HEK293 (cell line): ENCODE data around the gene LAMA2.

Experiments used
- CTCF ChIA-PET: fragments of 350-600 bp; formaldehyde crosslinking; extraction: SDS; loops from one replicate; lab custom pipeline; 2021; ENCODE audit warnings: antibody characterized with exemption; lab: Yijun Ruan, JAX
- POLR2A ChIA-PET: fragments of 300-600 bp; formaldehyde crosslinking; extraction: SDS; loops from one replicate; lab custom pipeline; 2020; ENCODE audit warnings: antibody characterized with exemption, inconsistent platforms; lab: Yijun Ruan, JAX
- H3K27ac ChIP-seq: fragments of 200-500 bp; sonication (Bioruptor generic); 2 replicates; pipeline ENCODE4 v1.5.1; 2014; ENCODE audit warnings: low read depth, low read length, control low read depth, inconsistent platforms; ENCODE audit errors: extremely low read depth
- H3K36me3 ChIP-seq, 2 experiments: fragments of 200-500 bp in 1 of 2; sonication (Bioruptor generic) in 1 of 2; 1 replicate in 1 of 2; 2 replicates in 1 of 2; pipeline ENCODE4 v1.5.1; 2014 to 2017; ENCODE audit warnings: inconsistent platforms in 2 of 2, low read length in 2 of 2; ENCODE audit not compliant: control insufficient read depth in 2 of 2, insufficient read depth in 1 of 2
- H3K4me1 ChIP-seq: fragments of 200-500 bp; sonication (Bioruptor generic); 2 replicates; pipeline ENCODE4 v1.5.1; 2014; ENCODE audit warnings: mild to moderate bottlenecking, low read length, inconsistent platforms; ENCODE audit not compliant: control insufficient read depth, insufficient read depth
- H3K4me3 ChIP-seq: 2 replicates; pipeline ENCODE4 v1.5.1; 2011; ENCODE audit warnings: low read depth, mild to moderate bottlenecking, control low read depth, low read length, moderate library complexity
- H3K9me3 ChIP-seq: fragments of 200-500 bp; sonication (Bioruptor generic); 2 replicates; pipeline ENCODE4 v1.5.1; 2014; ENCODE audit warnings: low read depth, low read length, inconsistent platforms; ENCODE audit not compliant: control insufficient read depth, insufficient read depth
- CTCF ChIP-seq: fragments of 450-650 bp; formaldehyde crosslinking; IDR thresholded peaks from 2 replicates; pipeline ENCODE4 v1.5.1; 2016; ENCODE audit warnings: missing biosample characterization, missing genetic modification characterization
- EGR2 ChIP-seq: fragments of 450-650 bp; formaldehyde crosslinking; IDR thresholded peaks from 2 replicates; pipeline ENCODE4 v1.5.1; 2016; ENCODE audit warnings: low read depth, missing biosample characterization, missing genetic modification characterization
- GLIS2 ChIP-seq: fragments of 450-650 bp; formaldehyde crosslinking; IDR thresholded peaks from 2 replicates; pipeline ENCODE4 v1.5.1; 2016; ENCODE audit warnings: missing biosample characterization, missing genetic modification characterization
- OVOL3 ChIP-seq: fragments of 450-650 bp; formaldehyde crosslinking; IDR thresholded peaks from 2 replicates; pipeline ENCODE4 v1.5.1; 2016; ENCODE audit warnings: missing biosample characterization, missing genetic modification characterization
- ZBTB10 ChIP-seq: fragments of 450-650 bp; formaldehyde crosslinking; IDR thresholded peaks from 2 replicates; pipeline ENCODE4 v1.5.1; 2016; ENCODE audit warnings: missing biosample characterization, missing genetic modification characterization
- ZBTB17 ChIP-seq: fragments of 450-650 bp; formaldehyde crosslinking; IDR thresholded peaks from 2 replicates; pipeline ENCODE4 v1.5.1; 2016; ENCODE audit warnings: missing biosample characterization, missing genetic modification characterization
- ZBTB49 ChIP-seq: fragments of 450-650 bp; formaldehyde crosslinking; IDR thresholded peaks from 2 replicates; pipeline ENCODE4 v1.5.1; 2016; ENCODE audit warnings: missing biosample characterization, missing genetic modification characterization, low read depth
- ZNF2 ChIP-seq: fragments of 450-650 bp; formaldehyde crosslinking; IDR thresholded peaks from 2 replicates; pipeline ENCODE4 v1.5.1; 2016; ENCODE audit warnings: missing biosample characterization, missing genetic modification characterization
- ZNF302 ChIP-seq: fragments of 450-650 bp; formaldehyde crosslinking; IDR thresholded peaks from 2 replicates; pipeline ENCODE4 v1.5.1; 2016; ENCODE audit warnings: missing biosample characterization, missing genetic modification characterization, low read depth
- ZNF398 ChIP-seq: fragments of 450-650 bp; formaldehyde crosslinking; IDR thresholded peaks from 2 replicates; pipeline ENCODE4 v1.5.1; 2017; ENCODE audit warnings: missing biosample characterization, missing genetic modification characterization
- ZNF404 ChIP-seq: fragments of 450-650 bp; formaldehyde crosslinking; IDR thresholded peaks from 2 replicates; pipeline ENCODE4 v1.5.1; 2017; ENCODE audit warnings: missing biosample characterization, missing genetic modification characterization
- ZNF426 ChIP-seq: fragments of 450-650 bp; formaldehyde crosslinking; IDR thresholded peaks from 2 replicates; pipeline ENCODE4 v1.5.1; 2017; ENCODE audit warnings: missing biosample characterization, missing genetic modification characterization, mild to moderate bottlenecking, inconsistent platforms, moderate library complexity
- ZNF501 ChIP-seq: fragments of 450-650 bp; formaldehyde crosslinking; IDR thresholded peaks from 2 replicates; pipeline ENCODE4 v1.5.1; 2016; ENCODE audit warnings: missing biosample characterization, missing genetic modification characterization
- ZNF548 ChIP-seq: fragments of 450-650 bp; formaldehyde crosslinking; IDR thresholded peaks from 2 replicates; pipeline ENCODE4 v1.5.1; 2016; ENCODE audit warnings: missing biosample characterization, missing genetic modification characterization
- ZNF623 ChIP-seq: fragments of 450-650 bp; formaldehyde crosslinking; IDR thresholded peaks from 2 replicates; pipeline ENCODE4 v1.5.1; 2016; ENCODE audit warnings: missing biosample characterization, missing genetic modification characterization
- ZNF792 ChIP-seq: fragments of 450-650 bp; formaldehyde crosslinking; IDR thresholded peaks from 2 replicates; pipeline ENCODE4 v1.5.1; 2016; ENCODE audit warnings: missing biosample characterization, missing genetic modification characterization
- ZNF837 ChIP-seq: fragments of 450-650 bp; formaldehyde crosslinking; IDR thresholded peaks from 2 replicates; pipeline ENCODE4 v1.5.1; 2016; ENCODE audit warnings: missing biosample characterization, missing genetic modification characterization

The LAMA2 gene

GRCh38 chr6:129133770-129134192 lies 250.8 kb downstream of the LAMA2 start:
- POLR2A ChIA-PET: no interaction called here
- no peaks in the 10 kb centered on the region for H3K36me3 ChIP-seq
- CTCF ChIA-PET: interaction anchor here (0.6 to 2.3 kb wide), 2 partner anchors 118 to 335 kb away, joined by 3 to 8 read pairs; no protein-coding TSS in a partner anchor
- no peak overlapping the region for H3K27ac ChIP-seq
- H3K4me3 ChIP-seq: no peak overlapping the region
- TF ChIP-seq GLIS2 (tag by site-specific recombination): no peak
- TF ChIP-seq ZBTB10 (tag by site-specific recombination): no peak
- no peak for TF ChIP-seq ZNF837 (tag by site-specific recombination)
- no peak for TF ChIP-seq OVOL3 (tag by site-specific recombination)
- no peak for TF ChIP-seq ZBTB49 (tag by site-specific recombination)
- no peak for TF ChIP-seq ZNF302 (tag by site-specific recombination)
- no peak for TF ChIP-seq ZNF398 (tag by site-specific recombination)
- TF ChIP-seq ZNF2: no peak
- TF ChIP-seq ZNF548 (tag by site-specific recombination): no peak
- no peak for TF ChIP-seq ZBTB17 (tag by site-specific recombination)
- TF ChIP-seq ZNF404: no peak
- no peak for TF ChIP-seq EGR2
- no peak for TF ChIP-seq ZNF426 (tag by site-specific recombination)
- TF ChIP-seq ZNF501 (tag by site-specific recombination): no peak
- TF ChIP-seq ZNF792 (tag by site-specific recombination): no peak
- no peaks in the 10 kb centered on the region for H3K4me1 ChIP-seq
- no peaks in the 10 kb centered on the region for H3K9me3 ChIP-seq

- no peak overlapping the region for H3K4me3 ChIP-seq
- CTCF ChIA-PET: interaction anchor here (2.3 kb wide), 1 partner anchor 118 kb away, joined by 8 read pairs; no protein-coding TSS in a partner anchor
Observed at GRCh38 chr6:129134535-129134934, 251.6 kb downstream of the LAMA2 start.

More at GRCh38 chr6:129134535-129134934, 251.6 kb downstream of the LAMA2 start:
- peak; percentile 57; the same call in 1 of the 2 replicates for TF ChIP-seq CTCF
- TF ChIP-seq ZNF623: no peak
- Histone ChIP-seq H3K27ac (no peak overlapping the region), H3K36me3 (no peaks in the 10 kb centered on the region), H3K4me1 (no peaks in the 10 kb centered on the region), H3K9me3 (no peaks in the 10 kb centered on the region)
- POLR2A ChIA-PET: no interaction called here
